Lung (tissue), 12 donors: ENCODE results near the gene COQ7. TPM values are rescaled to one million over a fixed set of nuclear protein-coding genes. Genes with fewer than 3 reads are reported as not detected.

ENCODE experiments used
- ATAC-seq: fragments of 200-7000 bp; cut with Tn5 transposase; one replicate; pipeline ENCODE4 v1.9.1; 2020; ENCODE audit warnings: moderate number of reproducible peaks; ENCODE audit not compliant: insufficient read depth, low FRiP score
- DNase-seq, 3 donors: peaks; one replicate each; pipeline ENCODE4 v3.0.0-alpha.2; 2013 to 2017
- H3K27ac ChIP-seq, 2 donors: one replicate each; pipeline ENCODE4 v1.5.1; 2013; ENCODE audit warnings: mild to moderate bottlenecking in 2 of 2, moderate library complexity in 2 of 2, control low read depth in 1 of 2, inconsistent platforms in 1 of 2, low read depth in 1 of 2, low read length in 1 of 2
- H3K27me3 ChIP-seq, 3 donors: one replicate each; pipeline ENCODE4 v1.5.1; 2013; ENCODE audit warnings: low read length in 2 of 3; ENCODE audit not compliant: control insufficient read depth in 3 of 3, insufficient read depth in 3 of 3
- H3K36me3 ChIP-seq, 4 donors: one replicate each; pipeline ENCODE4 v1.5.1; 2013; ENCODE audit warnings: low read length in 4 of 4, mild to moderate bottlenecking in 1 of 4, moderate library complexity in 1 of 4; ENCODE audit not compliant: control insufficient read depth in 4 of 4, insufficient read depth in 4 of 4
- H3K4me1 ChIP-seq, 5 donors: one replicate each; pipeline ENCODE4 v1.5.1; 2013; ENCODE audit warnings: low read length in 5 of 5, mild to moderate bottlenecking in 2 of 5, moderate library complexity in 1 of 5; ENCODE audit not compliant: control insufficient read depth in 5 of 5, insufficient read depth in 5 of 5
- H3K4me3 ChIP-seq: one replicate; pipeline ENCODE4 v1.5.1; 2013; ENCODE audit warnings: mild to moderate bottlenecking, control low read depth, moderate library complexity
- H3K9ac ChIP-seq, 2 donors: one replicate each; pipeline ENCODE4 v1.5.1; 2013; ENCODE audit warnings: low read length in 2 of 2, control low read depth in 1 of 2; ENCODE audit not compliant: insufficient read depth in 1 of 2
- H3K9me3 ChIP-seq, 4 donors: one replicate each; pipeline ENCODE4 v1.5.1; 2013; ENCODE audit warnings: low read length in 3 of 4, mild to moderate bottlenecking in 1 of 4, moderate library complexity in 1 of 4; ENCODE audit not compliant: control insufficient read depth in 4 of 4, insufficient read depth in 3 of 4
- CTCF ChIP-seq: IDR thresholded peaks from 2 replicates; pipeline ENCODE4 v1.5.1; 2012; ENCODE audit warnings: mild to moderate bottlenecking; ENCODE audit errors: control extremely low read depth, extremely low read depth
- WGBS, 2 donors: extraction: QIAGEN DNeasy Blood & Tissue Kit; methylation state at CpG; one replicate each; pipeline ENCODE4 v1.1.7; 2013; 5-methylcytosine and 5-hydroxymethylcytosine counted together
- polyA plus RNA-seq, 2 donors: library from polyadenylated mRNA; stranded (reverse); fragments of 200-250 nt; gene quantifications; one replicate each; pipeline ENCODE4 v1.2.1, GENCODE V29; 2013
- total RNA-seq, 2 donors: library from RNA; depleted of rRNA in 1 of 2; stranded (reverse); fragments of >200 nt in 1 of 2; gene quantifications; one replicate each; pipeline ENCODE4 v1.2.1, GENCODE V29; 2014 to 2021
- donor health status: control.
- donor health status: control.
- donor health status: Bipolar disorder and iron deficiency.
- donor health status: healthy.
- donor health status: DM: yes; HTN: yes; CAD: no.

Gene COQ7
- total and polyA plus RNA-seq, 4 donors: 11.1 to 26.2 (median 18.7) TPM

GRCh38 chr16:19105891-19106624 lies 38.6 kb downstream of the COQ7 start:
- peak; percentile 82 to 84 (median 83) for DNase-seq
- Histone ChIP-seq H3K9me3 (no peaks in the 10 kb centered on the region), H3K9ac (no peak overlapping the region), H3K4me3 (no peak overlapping the region), H3K27me3 (no peaks in the 10 kb centered on the region), H3K36me3 (no peaks in the 10 kb centered on the region), H3K27ac (peak overlapping the region in 1 of 2 donors; percentile 32), H3K4me1 (peaks cover 0 to 41% (median 15%) of the 10 kb centered on the region in 5 donors)
- no peak for ATAC-seq
- 55 to 61% methylated on average over 11 of the region's 11 CpGs for WGBS, 2 donors
- TF ChIP-seq CTCF: no peak

GRCh38 chr16:19106625-19107020 lies 39.2 kb downstream of the COQ7 start:
- Histone ChIP-seq H3K4me3 (no peak overlapping the region), H3K27ac (no peak overlapping the region), H3K9ac (no peak overlapping the region), H3K4me1 (peaks cover 0 to 44% (median 15%) of the 10 kb centered on the region in 5 donors), H3K27me3 (no peaks in the 10 kb centered on the region), H3K9me3 (no peaks in the 10 kb centered on the region), H3K36me3 (no peaks in the 10 kb centered on the region)
- TF ChIP-seq CTCF: no peak
- no peak for ATAC-seq
- 87 to 91% methylated on average over 2 of the region's 2 CpGs for WGBS, 2 donors
- DNase-seq: no peak

GRCh38 chr16:19108409-19109287 lies 41.2 kb downstream of the COQ7 start:
- Histone ChIP-seq H3K4me1 (peaks cover 0 to 45% (median 15%) of the 10 kb centered on the region in 5 donors), H3K9me3 (no peaks in the 10 kb centered on the region), H3K4me3 (no peak overlapping the region), H3K9ac (no peak overlapping the region), H3K36me3 (no peaks in the 10 kb centered on the region), H3K27me3 (no peaks in the 10 kb centered on the region), H3K27ac (no peak overlapping the region)
- no peak for DNase-seq
- no peak for ATAC-seq
- no peak for TF ChIP-seq CTCF
- WGBS, 2 donors: 83 to 88% methylated on average over 9 of the region's 9 CpGs
